Measurements from ENCODE around the gene CAPN15.
"Not testable (repeated sequence)": the region's sequence is repeated elsewhere in the genome, so short reads cannot be mapped to it uniquely, and the experiment has no call there.

CAPN15 gene

GRCh38 chr16:527015-527903 lies at the start of gene CAPN15:
CAPN15 (plus strand) TSS chr16:527712; CDS start chr16:546839, 19,127 bp downstream.
- peak within 1 kb of the TSS; percentile 94 for H3K27ac ChIP-seq
- peak; percentile 94; the same call in 1 of the 2 replicates for TF ChIP-seq ZFX (IDR thresholded peaks at IDR 0.05)
- TF ChIP-seq CTCF (conservative IDR thresholded peaks at IDR 0.05), result no peak

DNA sequence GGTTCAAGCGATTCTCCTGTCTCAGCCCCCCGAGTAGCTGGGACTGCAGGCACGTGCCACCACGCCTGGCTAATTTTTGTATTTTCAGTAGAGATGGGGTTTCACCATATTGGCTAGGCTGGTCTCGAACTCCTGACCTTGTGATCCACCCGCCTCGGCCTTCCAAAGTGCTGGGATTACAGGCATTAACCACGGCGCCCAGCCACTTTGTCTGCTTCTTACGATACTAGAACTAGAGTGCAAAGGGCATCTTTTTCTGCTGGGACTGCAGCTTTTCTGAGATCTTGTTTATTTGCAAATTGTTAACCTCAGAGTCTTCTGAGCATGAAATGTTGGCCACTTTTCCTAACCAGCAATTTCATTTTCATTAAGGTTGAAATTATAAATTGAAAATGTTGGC lies 49.2 kb upstream of the CAPN15 start:
- not testable (repeated sequence) for H3K27ac ChIP-seq

DNA sequence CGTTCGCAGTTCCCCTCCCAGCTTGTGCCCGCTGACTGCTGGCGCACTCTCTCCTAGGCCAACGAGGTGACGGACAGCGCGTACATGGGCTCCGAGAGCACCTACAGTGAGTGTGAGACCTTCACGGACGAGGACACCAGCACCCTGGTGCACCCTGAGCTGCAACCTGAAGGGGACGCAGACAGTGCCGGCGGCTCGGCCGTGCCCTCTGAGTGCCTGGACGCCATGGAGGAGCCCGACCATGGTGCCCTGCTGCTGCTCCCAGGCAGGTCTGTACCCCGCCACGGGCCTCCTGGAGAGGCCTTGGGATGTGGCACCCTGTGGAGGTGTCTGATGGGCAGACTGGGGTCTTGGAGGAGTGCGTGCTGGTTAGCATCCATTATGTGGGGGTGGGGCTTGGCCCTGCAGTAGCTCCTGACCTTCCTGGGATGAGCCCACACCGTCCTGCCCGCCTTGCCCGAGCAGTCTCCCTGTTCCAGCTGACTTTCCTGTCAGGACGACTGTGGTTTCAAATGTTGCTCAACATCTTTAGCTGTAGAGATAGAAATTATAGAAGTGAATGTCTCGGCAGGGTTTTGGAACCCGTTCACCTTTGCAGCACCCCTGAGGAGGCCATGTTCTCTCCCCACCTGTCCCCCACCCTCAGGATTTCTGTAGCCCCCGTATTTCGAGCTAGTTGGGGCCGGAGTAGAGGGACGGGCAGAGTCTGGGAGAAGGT lies 44.9 kb upstream of the CAPN15 start:
- TF ChIP-seq ZFX (IDR thresholded peaks at IDR 0.05) (no peak), CTCF (conservative IDR thresholded peaks at IDR 0.05) (no peak)
- no peak overlapping the region for H3K27ac ChIP-seq

- TF ChIP-seq ZFX (IDR thresholded peaks at IDR 0.05) (no peak), CTCF (conservative IDR thresholded peaks at IDR 0.05) (no peak)
- no peak overlapping the region for H3K27ac ChIP-seq
Observed at GRCh38 chr16:483341-484075, 44.0 kb upstream of the CAPN15 start.

- H3K27ac ChIP-seq, result no peak overlapping the region
- TF ChIP-seq ZFX (IDR thresholded peaks at IDR 0.05) (no peak), CTCF (conservative IDR thresholded peaks at IDR 0.05) (no peak)
Observed at GRCh38 chr16:489606-490005, 37.9 kb upstream of the CAPN15 start.

- TF ChIP-seq ZFX (IDR thresholded peaks at IDR 0.05) (no peak), CTCF (conservative IDR thresholded peaks at IDR 0.05) (no peak)
- no peak overlapping the region for H3K27ac ChIP-seq
Observed at GRCh38 chr16:490768-491167, 36.7 kb upstream of the CAPN15 start.

DNA sequence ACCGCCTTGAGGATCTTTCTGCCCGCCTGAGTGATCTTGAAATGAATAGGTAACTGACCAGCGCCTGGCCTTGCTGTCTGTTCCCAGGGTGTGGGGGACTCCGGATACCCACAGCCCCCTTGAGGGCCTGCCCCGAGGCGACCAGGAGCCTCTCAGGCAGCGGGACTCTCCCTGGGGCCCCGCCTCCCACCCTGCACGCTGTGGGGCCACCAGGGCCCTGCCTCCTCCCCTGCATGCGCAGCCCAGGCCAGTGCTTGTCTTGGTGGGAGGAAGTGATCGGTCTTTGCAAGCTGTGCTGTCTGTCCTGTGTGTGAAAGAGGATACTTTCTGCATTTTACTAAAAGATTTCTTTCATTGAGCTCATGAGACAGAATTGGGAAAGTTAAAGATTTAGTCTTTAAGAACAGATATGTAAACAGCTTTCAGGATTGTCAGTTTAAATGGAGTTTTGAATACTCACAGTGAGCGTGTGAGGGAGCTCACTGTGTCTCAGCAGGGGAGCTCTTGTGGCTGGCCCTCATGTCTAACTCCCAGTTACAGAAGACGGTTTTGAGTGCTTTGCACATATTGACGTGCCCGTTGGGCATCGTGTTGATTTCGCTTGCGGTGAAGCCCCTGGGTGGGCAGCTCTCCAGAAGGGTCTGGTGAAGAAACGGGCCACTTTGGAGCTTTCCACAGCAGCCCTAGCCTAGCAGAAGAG lies 36.1 kb upstream of the CAPN15 start:
- H3K27ac ChIP-seq, result no peak overlapping the region
- TF ChIP-seq ZFX (IDR thresholded peaks at IDR 0.05) (no peak), CTCF (conservative IDR thresholded peaks at IDR 0.05) (no peak)

Data from C4-2B (cell line).